Measurements from ENCODE around the gene GMDS. TPM values are rescaled to one million over a fixed set of nuclear protein-coding genes. Genes with fewer than 3 reads are reported as not detected.

GMDS gene
- total and polyA plus RNA-seq, 2 donors (not counting 3 experiments of a cell fraction or from before 2014, with no cell fraction given) = 9.8 to 23.5 TPM

DNA sequence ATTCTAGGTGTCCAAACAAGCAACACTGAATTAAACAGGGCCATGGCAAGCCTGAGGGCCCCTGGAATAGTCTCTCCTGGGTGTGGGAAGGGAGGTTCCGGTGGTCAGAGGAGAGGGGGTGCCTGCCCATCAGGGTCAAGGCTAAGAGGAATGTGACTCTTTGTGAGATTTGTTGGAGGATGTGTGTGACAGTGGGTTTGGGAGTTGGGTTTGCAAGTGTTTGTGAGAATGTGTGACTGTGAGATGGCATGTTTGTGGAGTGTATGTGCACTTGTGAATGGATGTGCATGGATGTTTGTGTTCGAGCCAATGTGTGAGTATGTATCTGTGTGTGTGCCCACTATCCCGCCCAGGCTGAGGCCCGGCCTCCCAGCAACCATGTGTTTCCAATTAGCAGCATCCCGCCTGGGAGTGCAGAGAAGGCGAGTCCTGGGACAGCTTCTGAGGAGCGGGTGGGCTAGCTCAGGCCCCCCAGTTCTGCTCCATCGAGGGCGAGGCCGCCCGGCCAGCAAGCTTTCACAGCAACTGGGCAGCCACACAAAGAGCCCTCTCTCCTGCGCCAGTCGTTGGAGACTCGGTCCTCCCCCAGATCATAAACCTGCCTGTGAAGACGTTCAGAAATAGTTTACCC, 623.1 kb downstream of the GMDS start:
- Histone ChIP-seq H3K4me1 (ENCODE audit: control insufficient read depth, extremely low read depth, insufficient read depth, low read length) (peaks cover 39% of the 10 kb centered on the region), H3K79me2 (ENCODE audit: control insufficient read depth, insufficient read depth, low read length) (peaks cover 2% of the 10 kb centered on the region), H2AFZ (ENCODE audit: low read depth, low read length) (no peak overlapping the region), H3K4me2 (ENCODE audit: insufficient read depth, low read length) (no peak overlapping the region), H4K20me1 (replicated peaks; ENCODE audit: control insufficient read depth, extremely low read depth, insufficient read depth, low read length) (no peaks in the 10 kb centered on the region), H3K36me3 (ENCODE audit: control insufficient read depth in 2 of 2, extremely low read depth in 1 of 2, insufficient read depth in 2 of 2, low read length in 2 of 2) (no peaks in the 10 kb centered on the region), H3K9me1 (replicated peaks; ENCODE audit: control insufficient read depth, extremely low read depth, insufficient read depth, low read length) (no peaks in the 10 kb centered on the region), H3K9me3 (replicated peaks; ENCODE audit: control insufficient read depth, insufficient read depth, low read length) (no peaks in the 10 kb centered on the region), H3K4me3 (replicated peaks in 1 of 3; ENCODE audit: insufficient read depth in 1 of 3, low read depth in 1 of 3, low read length in 3 of 3) (no peak overlapping the region), H3K27ac (ENCODE audit: insufficient read depth, low read depth, low read length) (no peak overlapping the region), H3K9ac (replicated peaks; ENCODE audit: extremely low read depth, insufficient read depth, low read length) (no peak overlapping the region), H3K27me3 (ENCODE audit: control insufficient read depth in 2 of 2, insufficient read depth in 2 of 2, low read length in 2 of 2) (peaks cover 3 to 11% of the 10 kb centered on the region in 2 experiments)
- FAIRE-seq (no peak), DNase-seq (ENCODE audit: low read depth, low spot score) (no peak)
- no peak for TF ChIP-seq JUN (IDR thresholded peaks at IDR 0.05; ENCODE audit: borderline replicate concordance, insufficient read depth, insufficient read length, low read depth)
- no peak for TF ChIP-seq POLR2AphosphoS5 (IDR thresholded peaks at IDR 0.05; ENCODE audit: insufficient read depth, low read depth, low read length)
- TF ChIP-seq EZH2 (IDR thresholded peaks at IDR 0.05; ENCODE audit: borderline replicate concordance, low read depth, low read length, severe bottlenecking) = no peak
- no peak for TF ChIP-seq FOS (IDR thresholded peaks at IDR 0.05; ENCODE audit: borderline replicate concordance, insufficient read depth, low read length)
- no peak for TF ChIP-seq MYC (IDR thresholded peaks at IDR 0.05; ENCODE audit: low read depth, low read length)
- no peak for TF ChIP-seq GATA2 (IDR thresholded peaks at IDR 0.05; ENCODE audit: insufficient read depth, insufficient read length, low read depth, low read length)
- TF ChIP-seq POLR2A (IDR thresholded peaks at IDR 0.05; ENCODE audit: low read depth, low read length) = no peak
- TF ChIP-seq, protein P1, sequence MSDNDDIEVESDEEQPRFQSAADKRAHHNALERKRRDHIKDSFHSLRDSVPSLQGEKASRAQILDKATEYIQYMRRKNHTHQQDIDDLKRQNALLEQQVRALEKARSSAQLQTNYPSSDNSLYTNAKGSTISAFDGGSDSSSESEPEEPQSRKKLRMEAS (IDR thresholded peaks at IDR 0.05; ENCODE audit: insufficient read depth, insufficient read length) = no peak
- TF ChIP-seq, protein P2, sequence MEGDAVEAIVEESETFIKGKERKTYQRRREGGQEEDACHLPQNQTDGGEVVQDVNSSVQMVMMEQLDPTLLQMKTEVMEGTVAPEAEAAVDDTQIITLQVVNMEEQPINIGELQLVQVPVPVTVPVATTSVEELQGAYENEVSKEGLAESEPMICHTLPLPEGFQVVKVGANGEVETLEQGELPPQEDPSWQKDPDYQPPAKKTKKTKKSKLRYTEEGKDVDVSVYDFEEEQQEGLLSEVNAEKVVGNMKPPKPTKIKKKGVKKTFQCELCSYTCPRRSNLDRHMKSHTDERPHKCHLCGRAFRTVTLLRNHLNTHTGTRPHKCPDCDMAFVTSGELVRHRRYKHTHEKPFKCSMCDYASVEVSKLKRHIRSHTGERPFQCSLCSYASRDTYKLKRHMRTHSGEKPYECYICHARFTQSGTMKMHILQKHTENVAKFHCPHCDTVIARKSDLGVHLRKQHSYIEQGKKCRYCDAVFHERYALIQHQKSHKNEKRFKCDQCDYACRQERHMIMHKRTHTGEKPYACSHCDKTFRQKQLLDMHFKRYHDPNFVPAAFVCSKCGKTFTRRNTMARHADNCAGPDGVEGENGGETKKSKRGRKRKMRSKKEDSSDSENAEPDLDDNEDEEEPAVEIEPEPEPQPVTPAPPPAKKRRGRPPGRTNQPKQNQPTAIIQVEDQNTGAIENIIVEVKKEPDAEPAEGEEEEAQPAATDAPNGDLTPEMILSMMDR (IDR thresholded peaks at IDR 0.05; ENCODE audit: extremely low read depth in 1 of 2, insufficient read depth in 1 of 2, low read depth in 1 of 2, low read length in 2 of 2) = no peak
- dilution Hi-C loops (cut with MboI; ENCODE audit: extremely low pct_ligation_motif_present, low sequenced_read_pairs) (loop anchor here (25.0 kb wide), 1 partner anchor 490 kb away; no protein-coding TSS in a partner anchor), intact Hi-C loops (cut with micrococcal nuclease) (no loop called here)
- no TSS peak for BruUV-seq (replicated peaks)
- ChIA-PET POLR2A (no interaction called here), CTCF (no interaction called here)

All from endothelial cell of umbilical vein (primary cell).